Erythroblast (primary cell): ENCODE measurements around the gene OR1E2.

ENCODE experiments used
- GATA1 ChIP-seq: IDR thresholded peaks from 2 replicates; pipeline ENCODE4 v1.6.1; 2011; ENCODE audit warnings: low read depth, mild to moderate bottlenecking, control low read depth, low read length, moderate library complexity
- POLR2A ChIP-seq: IDR thresholded peaks from 2 replicates; pipeline ENCODE4 v1.6.1; 2011; ENCODE audit warnings: mild to moderate bottlenecking, low read length

- TF ChIP-seq POLR2A (no peak), GATA1 (no peak)
These were observed 6.8 kb upstream of the OR1E2 start for GRCh38 chr17:3440451-3440850.
